Fibroblast of skin of scalp (primary cell): ENCODE results near the gene MLLT1.

ENCODE experiments used
- DNase-seq: peaks from one replicate; pipeline ENCODE4 v3.0.0-alpha.2; 2013

MLLT1 gene

GRCh38 chr19:6220385-6221191 lies 59.2 kb downstream of the MLLT1 start:
- peak; percentile 32 for DNase-seq

- DNase-seq, result no peak
Observed at GRCh38 chr19:6219586-6220290, 60.0 kb downstream of the MLLT1 start.

GRCh38 chr19:6219147-6219525 lies 60.6 kb downstream of the MLLT1 start:
- DNase-seq, result no peak

GRCh38 chr19:6218491-6219146 lies 61.2 kb downstream of the MLLT1 start:
- DNase-seq, result peak; percentile 82

DNA sequence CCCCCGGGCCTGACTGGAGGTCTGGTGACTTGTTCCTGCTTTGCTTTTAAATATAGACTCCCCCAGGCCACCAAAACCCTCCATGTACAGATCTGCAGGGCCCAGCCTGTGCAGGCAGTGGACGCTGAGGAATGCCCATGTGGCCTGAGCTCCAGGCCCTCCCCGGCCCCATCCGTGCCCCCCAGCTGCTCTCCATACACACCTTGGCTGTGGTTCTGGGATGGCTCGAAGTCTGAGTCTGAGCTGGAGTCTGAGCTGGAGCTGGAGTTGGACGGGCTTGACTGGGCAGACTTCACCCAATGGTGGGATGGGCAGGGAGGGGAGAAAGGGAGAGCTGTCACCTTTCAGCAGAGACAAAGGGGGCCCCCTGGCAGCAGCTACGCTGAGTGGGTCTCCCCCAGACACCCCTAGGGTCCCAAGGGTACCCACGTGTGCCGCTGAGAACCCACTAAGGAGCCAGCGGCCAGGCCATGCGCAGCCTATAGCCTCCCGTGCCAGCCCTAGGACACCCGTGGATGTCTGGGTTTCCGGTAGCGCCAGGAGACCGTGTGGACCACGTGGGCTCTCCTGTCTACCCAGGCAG lies 61.9 kb downstream of the MLLT1 start:
- no peak for DNase-seq

DNA sequence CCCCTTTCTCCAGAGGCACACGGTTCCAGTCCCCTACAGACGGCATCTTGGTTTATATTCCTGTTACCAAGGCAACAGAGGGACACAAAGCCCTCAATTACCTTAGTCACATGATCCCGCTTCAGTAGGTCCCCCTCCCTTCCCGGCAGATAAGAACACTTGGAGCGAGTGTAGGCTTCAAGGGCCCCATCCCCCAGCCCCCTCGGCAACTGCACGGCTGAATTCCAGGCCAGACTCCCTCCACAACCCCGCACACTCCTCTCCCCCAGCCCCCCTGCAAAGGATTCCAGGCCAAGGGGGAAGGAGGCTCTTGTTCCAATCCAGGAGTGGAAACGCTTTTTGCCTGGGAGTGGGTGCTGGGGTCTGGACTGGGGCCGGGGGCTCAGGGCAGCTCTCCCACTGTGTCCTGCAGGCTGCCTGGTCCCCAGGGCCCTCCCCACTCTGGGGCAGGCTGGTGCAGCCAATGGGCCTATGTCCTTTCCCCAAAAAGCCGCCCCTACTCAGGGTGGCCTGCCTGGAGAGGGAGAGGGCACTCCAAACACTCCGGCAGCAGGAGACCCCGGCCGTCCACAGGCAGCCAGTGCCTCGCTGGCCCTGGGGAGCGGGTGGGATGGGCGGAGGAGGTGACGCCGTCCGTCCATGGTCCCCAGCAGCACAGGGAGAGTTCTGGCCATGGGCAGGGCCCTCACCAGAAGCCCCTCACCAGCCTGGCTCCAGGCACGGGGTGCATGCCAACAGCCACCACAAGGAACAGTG lies 62.6 kb downstream of the MLLT1 start:
- peak; percentile 21 for DNase-seq

DNA sequence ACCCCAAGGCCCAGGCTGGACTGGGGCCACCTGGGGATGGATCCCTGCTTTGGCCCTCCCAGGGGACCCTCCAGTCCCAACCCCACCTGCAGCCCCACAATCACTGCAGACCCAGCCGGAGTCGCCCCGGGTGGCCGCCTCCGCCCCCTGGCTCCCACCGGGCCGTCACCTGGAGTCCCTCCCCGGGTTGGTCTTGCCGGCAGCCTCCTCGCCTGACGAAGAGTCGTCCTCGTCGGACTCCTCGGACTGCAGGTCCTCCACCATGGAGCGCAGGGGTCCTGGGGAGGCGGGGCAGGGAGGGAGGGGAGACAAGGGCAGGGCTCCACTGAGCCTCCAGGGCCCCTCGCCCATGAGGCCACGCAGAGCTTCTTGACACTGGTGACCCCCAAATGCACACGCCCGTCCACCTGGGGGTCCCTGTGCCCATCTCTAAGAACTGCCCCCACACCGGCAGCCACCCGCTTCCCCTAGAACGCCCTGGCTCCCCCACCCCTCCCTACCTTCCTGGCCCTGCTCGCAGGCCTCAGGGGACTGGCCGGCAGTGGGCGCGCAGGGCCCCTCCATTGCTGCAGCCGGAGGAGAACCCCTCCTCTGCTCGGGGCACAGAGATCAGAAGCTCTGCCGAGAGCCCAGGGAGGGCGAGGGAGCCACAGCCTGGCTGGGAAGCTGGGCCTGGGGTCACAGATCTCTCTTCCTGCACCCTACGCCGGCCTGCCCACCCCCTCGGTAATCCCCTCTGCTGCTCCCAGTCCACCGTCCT lies 63.4 kb downstream of the MLLT1 start:
- DNase-seq, result no peak

DNA sequence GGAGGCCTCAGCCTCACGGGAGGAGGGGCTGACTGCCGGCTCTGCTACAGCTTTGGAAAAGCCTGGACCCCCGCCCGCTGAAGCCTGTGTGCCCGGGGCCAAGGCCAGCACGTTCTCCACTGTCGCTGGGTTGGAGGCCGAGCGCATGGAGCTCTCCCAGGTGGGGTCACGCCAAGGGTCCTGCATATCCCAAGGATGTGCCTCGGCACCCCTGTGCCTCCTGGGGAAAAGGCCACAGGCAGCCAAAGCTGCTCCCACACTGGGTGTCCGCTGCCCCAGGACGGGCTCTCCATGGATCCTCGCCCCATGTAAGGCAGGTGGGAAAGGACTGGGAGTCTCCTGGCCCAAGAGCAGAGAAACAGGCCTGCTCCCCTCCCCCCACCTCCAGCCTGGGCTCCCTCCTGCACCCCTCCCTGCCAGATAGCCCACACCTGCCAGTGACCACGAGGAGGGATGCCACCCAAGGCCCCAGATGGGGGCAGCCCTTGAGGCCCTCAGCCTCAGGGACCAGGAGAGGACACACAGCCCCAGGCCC lies 64.0 kb downstream of the MLLT1 start:
- DNase-seq, result no peak

DNA sequence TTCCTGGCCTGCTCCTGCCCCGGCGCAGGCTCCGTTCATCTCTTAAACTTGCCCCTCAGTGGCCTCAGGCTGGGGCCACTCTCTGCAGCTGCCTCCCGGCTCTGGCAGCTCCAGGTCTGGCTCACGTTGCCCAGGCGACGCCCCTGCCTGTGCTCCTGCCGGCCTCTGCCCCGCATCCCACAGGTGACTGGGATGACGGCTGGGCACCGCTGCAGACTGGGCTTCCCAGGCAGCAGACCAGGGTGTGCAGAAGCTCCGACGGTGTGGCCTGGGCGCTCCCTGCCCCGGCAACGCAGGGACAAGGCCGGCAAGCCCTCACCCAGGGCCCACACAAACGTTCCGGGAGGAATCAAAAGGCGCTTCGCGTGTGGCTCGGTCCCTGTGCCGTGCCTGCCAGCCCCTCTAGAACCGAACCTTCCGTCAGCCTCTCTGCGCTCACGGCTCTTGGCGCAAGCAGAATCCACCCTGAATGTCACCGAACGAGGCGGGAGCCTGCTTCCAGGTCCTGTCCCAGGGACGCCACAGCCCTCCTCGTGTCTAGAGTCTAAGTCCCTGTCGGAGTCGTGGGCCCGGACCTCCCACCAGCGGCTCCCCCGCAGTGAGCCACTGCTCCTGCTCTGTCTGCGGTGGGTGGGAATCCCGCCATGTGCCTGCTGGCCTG lies 64.8 kb downstream of the MLLT1 start:
- DNase-seq, result no peak

- DNase-seq, result no peak
Observed at GRCh38 chr19:6213696-6214641, 65.8 kb downstream of the MLLT1 start.

- no peak for DNase-seq
Observed at GRCh38 chr19:6213266-6213595, 66.5 kb downstream of the MLLT1 start.

GRCh38 chr19:6212403-6213265 lies 67.1 kb downstream of the MLLT1 start:
- no peak for DNase-seq

GRCh38 chr19:6211632-6212402 lies 68.0 kb downstream of the MLLT1 start:
- no peak for DNase-seq

DNA sequence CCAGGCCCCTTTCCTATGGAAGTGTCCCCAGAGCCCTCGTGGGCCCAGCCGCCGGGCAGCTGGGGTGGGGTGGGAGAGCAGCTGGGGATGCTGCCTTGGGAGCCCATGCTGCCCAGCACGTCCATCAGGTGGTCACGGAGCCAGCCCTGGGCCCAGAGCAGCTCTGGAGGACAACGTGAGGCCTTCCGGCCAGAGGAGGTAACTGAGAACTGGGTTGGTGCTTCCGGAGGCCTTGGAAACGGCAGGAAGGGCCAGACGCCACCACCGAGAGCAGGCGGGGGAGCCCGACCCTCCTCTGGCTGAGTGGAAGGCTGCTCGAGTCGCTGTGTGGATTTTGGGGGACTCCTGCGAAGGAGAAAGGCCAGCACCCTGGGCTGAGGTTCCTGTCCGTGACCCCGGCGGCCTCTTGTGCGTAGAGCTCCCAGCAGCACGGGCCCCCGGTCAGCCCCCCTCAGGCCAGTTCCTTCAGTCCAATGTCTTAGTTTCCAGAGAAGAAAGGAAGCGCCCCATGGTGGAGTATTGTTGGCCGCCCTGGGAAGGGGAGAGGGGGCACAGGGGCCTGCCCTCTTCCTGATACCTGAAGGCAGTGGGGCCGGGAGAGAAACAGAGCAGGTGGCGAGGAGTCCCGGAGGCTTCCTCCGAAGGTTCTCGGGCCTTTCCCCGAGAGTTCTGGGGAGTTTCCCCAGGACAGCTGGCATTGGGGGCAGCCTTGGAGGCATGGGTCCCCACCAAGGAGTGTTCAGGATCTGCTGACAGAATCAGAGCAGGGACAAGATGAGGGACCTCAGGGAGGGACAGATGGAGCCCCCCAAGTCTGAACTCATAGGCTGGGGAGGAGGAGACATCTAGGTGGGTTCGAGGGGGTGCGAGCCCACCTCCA lies 68.8 kb downstream of the MLLT1 start:
- no peak for DNase-seq

GRCh38 chr19:6210091-6210490 lies 69.7 kb downstream of the MLLT1 start:
- DNase-seq, result no peak

- DNase-seq, result no peak
Observed at GRCh38 chr19:6209680-6210079, 70.1 kb downstream of the MLLT1 start.

- DNase-seq, result no peak
Observed at GRCh38 chr19:6209233-6209632, 70.5 kb downstream of the MLLT1 start.
